Ovary (tissue), 9 donors: ENCODE measurements around the gene MORN4. TPM values are rescaled to one million over a fixed set of nuclear protein-coding genes. Genes with fewer than 3 reads are reported as not detected.

ENCODE experiments used
- DNase-seq, 5 donors: peaks; one replicate each; pipeline ENCODE4 v3.0.0-alpha.2; 2019 to 2020
- H3K27ac ChIP-seq, 2 donors: fragments of 200-600 bp; one replicate each; pipeline versions ENCODE4 v1.5.1 to v1.8.0; 2019 to 2022
- H3K27me3 ChIP-seq: fragments of 200-600 bp; one replicate; pipeline ENCODE4 v1.8.0; 2022
- H3K36me3 ChIP-seq: fragments of 200-600 bp; sonication (generic); one replicate; pipeline ENCODE4 v1.5.1; 2019
- H3K4me1 ChIP-seq: one replicate; pipeline ENCODE4 v1.8.1; 2013; ENCODE audit warnings: mild to moderate bottlenecking, moderate library complexity; ENCODE audit not compliant: insufficient read depth
- H3K4me3 ChIP-seq: fragments of 200-600 bp; sonication (generic); one replicate; pipeline ENCODE4 v1.5.1; 2017
- H3K9me3 ChIP-seq, 2 donors: fragments of 200-600 bp in 1 of 2; sonication (generic) in 1 of 2; one replicate each; pipeline versions ENCODE4 v1.5.1 to v1.8.1; 2013 to 2019; ENCODE audit warnings: mild to moderate bottlenecking in 1 of 2, moderate library complexity in 1 of 2
- CTCF ChIP-seq, 3 donors: fragments of 450-650 bp in 2 of 3; fragments of 200-600 bp in 1 of 3; IDR thresholded peaks; one replicate each; pipeline versions ENCODE4 v1.5.1 to v1.8.0; 2016 to 2022; ENCODE audit warnings: antibody characterized with exemption in 3 of 3, mild to moderate bottlenecking in 1 of 3
- EP300 ChIP-seq: sonication (generic); formaldehyde crosslinking; IDR thresholded peaks from one replicate; pipeline ENCODE4 v1.6.1; 2017; ENCODE audit warnings: antibody characterized with exemption
- POLR2A ChIP-seq: fragments of 450-650 bp; IDR thresholded peaks from one replicate; pipeline ENCODE4 v1.6.1; 2017; ENCODE audit warnings: antibody characterized with exemption, mild to moderate bottlenecking, moderate library complexity
- WGBS, 3 donors: extraction: QIAGEN DNeasy Blood & Tissue Kit in 1 of 3; methylation state at CpG; one replicate each; pipeline versions ENCODE4 v1.1.5 to v1.1.7; 2013 to 2017; 5-methylcytosine and 5-hydroxymethylcytosine counted together
- intact Hi-C, 4 donors: fragments of 100-400 bp; cut with DNase I; formaldehyde crosslinking; loops; one replicate each; pipeline versions ENCODE4 v1.11.0 to v1.15.1; 2022 to 2023
- polyA plus RNA-seq, 2 donors: library from polyadenylated mRNA; stranded (reverse); fragments of 200-250 nt in 1 of 2; fragments of 350-450 nt in 1 of 2; fragmentation: Illumina TruSeq in 1 of 2; extraction: RNeasy Lipid Tissue Mini Kit (QIAGEN cat#74804) in 1 of 2; gene quantifications; one replicate each; pipeline ENCODE4 v1.2.3, GENCODE V29; 2013 to 2014
- total RNA-seq, 7 donors: library from RNA; depleted of rRNA in 2 of 7; stranded (reverse); fragments of >200 nt in 2 of 7; fragmentation: NEBNext Ultra II Directional in 3 of 7; extraction: Animal tissue kit (Norgen Biotek cat#: 25700) in 3 of 7; gene quantifications; one replicate each; pipeline versions ENCODE4 v1.1.0 to v1.2.4, GENCODE V29; 2016 to 2023
- donor health status: DM: no; HTN: no; CAD: no; lungs with moderate emphysema.
- donor health status: DM: no; HTN: no; CAD: no.
- donor health status: Bipolar disorder and iron deficiency.
- donor health status: DM: yes; HTN: yes; CAD: no.
- donor health status: DM: no; HTN: no; CAD: no.
- donor health status: DM: yes; HTN: yes; CAD: no.

MORN4 gene
- total and polyA plus RNA-seq, 9 donors: 6.6 to 17.7 (median 11.5) TPM

- no peak within 1 kb of the TSS for H3K27ac ChIP-seq
- DNase-seq: peak; percentile 54 to 74 (median 59)
Measured at GRCh38 chr10:97572214-97572989, 60.9 kb downstream of the MORN4 start, which contains the start of gene ANKRD2. ANKRD2 (plus strand) TSS chr10:97572779; CDS start chr10:97572789, 10 bp downstream.

GRCh38 chr10:97571622-97572021 lies 61.7 kb downstream of the MORN4 start:
- H3K4me1 ChIP-seq: no peaks in the 10 kb centered on the region
- H3K27ac ChIP-seq: no peak overlapping the region
- TF ChIP-seq EP300 (no peak), CTCF (IDR thresholded peaks at IDR 0.05) (no peak), POLR2A (no peak)
- WGBS, 3 donors: 79 to 87% (median 83%) methylated on average over 3 of the region's 3 CpGs
- H3K9me3 ChIP-seq: no peaks in the 10 kb centered on the region
- H3K27me3 ChIP-seq: no peaks in the 10 kb centered on the region
- H3K36me3 ChIP-seq: no peaks in the 10 kb centered on the region
- intact Hi-C loops: loop anchor here in 1 of 4 donors (2.0 kb wide), 1 partner anchor 39 kb away; no protein-coding TSS in a partner anchor
- no peak overlapping the region for H3K4me3 ChIP-seq
- no peak for DNase-seq

More at GRCh38 chr10:97572214-97572989, 60.9 kb downstream of the MORN4 start, which contains the start of gene ANKRD2:
- no peak within 1 kb of the TSS for H3K4me3 ChIP-seq
- no peaks in the 10 kb centered on the region for H3K9me3 ChIP-seq
- H3K4me1 ChIP-seq: no peaks in the 10 kb centered on the region
- intact Hi-C loops: loop anchor here in 1 of 4 donors (2.0 kb wide), 1 partner anchor 38 kb away; no protein-coding TSS in a partner anchor
- H3K36me3 ChIP-seq: no peaks in the 10 kb centered on the region
- TF ChIP-seq POLR2A: no peak
- peak in 2 of 3 donors; percentile 43 to 64 for TF ChIP-seq CTCF (IDR thresholded peaks at IDR 0.05)
- no peak for TF ChIP-seq EP300
- 69 to 71% (median 71%) methylated on average over 16 of the region's 16 CpGs for WGBS, 3 donors
- no peaks in the 10 kb centered on the region for H3K27me3 ChIP-seq

GRCh38 chr10:97570789-97571471 lies 62.4 kb downstream of the MORN4 start:
- no peak for TF ChIP-seq CTCF (IDR thresholded peaks at IDR 0.05)
- no peak for TF ChIP-seq POLR2A
- no peak for TF ChIP-seq EP300
- WGBS, 3 donors: 58 to 80% (median 77%) methylated on average over 4 to 5 of the region's 5 CpGs
- H3K27me3 ChIP-seq: no peaks in the 10 kb centered on the region
- H3K4me1 ChIP-seq: no peaks in the 10 kb centered on the region
- DNase-seq: peak in 1 of 5 donors; percentile 27
- no peaks in the 10 kb centered on the region for H3K9me3 ChIP-seq
- no peak overlapping the region for H3K27ac ChIP-seq
- intact Hi-C loops: no loop called here
- H3K36me3 ChIP-seq: no peaks in the 10 kb centered on the region
- no peak overlapping the region for H3K4me3 ChIP-seq

GRCh38 chr10:97570146-97570788 lies 63.0 kb downstream of the MORN4 start:
- 91 to 92% (median 92%) methylated on average over 33 of the region's 33 CpGs for WGBS, 3 donors
- no peaks in the 10 kb centered on the region for H3K9me3 ChIP-seq
- intact Hi-C loops: no loop called here

More at GRCh38 chr10:97570146-97570788, 63.0 kb downstream of the MORN4 start:
- H3K36me3 ChIP-seq: no peaks in the 10 kb centered on the region
- H3K4me1 ChIP-seq: no peaks in the 10 kb centered on the region
- no peak for TF ChIP-seq EP300
- TF ChIP-seq CTCF (IDR thresholded peaks at IDR 0.05): no peak
- no peak for TF ChIP-seq POLR2A
- H3K4me3 ChIP-seq: no peak overlapping the region
- H3K27ac ChIP-seq: no peak overlapping the region
- DNase-seq: no peak
- no peaks in the 10 kb centered on the region for H3K27me3 ChIP-seq
